GM12878 (cell line): ENCODE data around the gene SNX19.

Source experiments
- EGR1 ChIP-seq, 2 experiments: IDR thresholded peaks; 1 replicate in 1 of 2; 2 replicates in 1 of 2; pipeline ENCODE4 v1.6.1; 2011 to 2012; ENCODE audit warnings: low read depth in 2 of 2, low read length in 2 of 2, borderline replicate concordance in 1 of 2, mild to moderate bottlenecking in 1 of 2, moderate library complexity in 1 of 2
- EZH2 ChIP-seq: IDR thresholded peaks from 2 replicates; pipeline ENCODE4 v1.6.1; 2012; ENCODE audit warnings: low read depth, mild to moderate bottlenecking, control low read depth, inconsistent platforms, low read length, borderline replicate concordance; ENCODE audit not compliant: control insufficient read depth
- FOXM1 ChIP-seq: IDR thresholded peaks from 2 replicates; pipeline ENCODE4 v1.6.1; 2012; ENCODE audit warnings: low read depth, mild to moderate bottlenecking, inconsistent platforms, low read length, moderate library complexity
- NBN ChIP-seq: fragments of 450-650 bp; IDR thresholded peaks from 2 replicates; pipeline ENCODE4 v1.6.1; 2016
- ZNF217 ChIP-seq: fragments of 450-650 bp; IDR thresholded peaks from 2 replicates; pipeline ENCODE4 v1.6.1; 2017; ENCODE audit warnings: antibody characterized with exemption, mild to moderate bottlenecking
- TF ChIP-seq, protein P1 (sequence below), 3 experiments: IDR thresholded peaks in 2 of 3; conservative IDR thresholded peaks in 1 of 3; 2 replicates each; pipeline ENCODE4 v1.5.1; 2011; ENCODE audit warnings: low read depth in 3 of 3, low read length in 3 of 3, mild to moderate bottlenecking in 3 of 3, control low read depth in 2 of 3, moderate library complexity in 2 of 3, inconsistent platforms in 1 of 3, mixed read lengths in 1 of 3; ENCODE audit not compliant: control insufficient read depth in 2 of 3, insufficient read depth in 1 of 3; ENCODE audit errors: extremely low read depth in 1 of 3

- TF ChIP-seq EZH2 (no peak), FOXM1 (no peak), ZNF217 (no peak), NBN (no peak), EGR1 (IDR thresholded peaks at IDR 0.05; ENCODE audit: borderline replicate concordance in 1 of 2, low read depth in 2 of 2, low read length in 2 of 2) (no peak)
- TF ChIP-seq, protein P1, sequence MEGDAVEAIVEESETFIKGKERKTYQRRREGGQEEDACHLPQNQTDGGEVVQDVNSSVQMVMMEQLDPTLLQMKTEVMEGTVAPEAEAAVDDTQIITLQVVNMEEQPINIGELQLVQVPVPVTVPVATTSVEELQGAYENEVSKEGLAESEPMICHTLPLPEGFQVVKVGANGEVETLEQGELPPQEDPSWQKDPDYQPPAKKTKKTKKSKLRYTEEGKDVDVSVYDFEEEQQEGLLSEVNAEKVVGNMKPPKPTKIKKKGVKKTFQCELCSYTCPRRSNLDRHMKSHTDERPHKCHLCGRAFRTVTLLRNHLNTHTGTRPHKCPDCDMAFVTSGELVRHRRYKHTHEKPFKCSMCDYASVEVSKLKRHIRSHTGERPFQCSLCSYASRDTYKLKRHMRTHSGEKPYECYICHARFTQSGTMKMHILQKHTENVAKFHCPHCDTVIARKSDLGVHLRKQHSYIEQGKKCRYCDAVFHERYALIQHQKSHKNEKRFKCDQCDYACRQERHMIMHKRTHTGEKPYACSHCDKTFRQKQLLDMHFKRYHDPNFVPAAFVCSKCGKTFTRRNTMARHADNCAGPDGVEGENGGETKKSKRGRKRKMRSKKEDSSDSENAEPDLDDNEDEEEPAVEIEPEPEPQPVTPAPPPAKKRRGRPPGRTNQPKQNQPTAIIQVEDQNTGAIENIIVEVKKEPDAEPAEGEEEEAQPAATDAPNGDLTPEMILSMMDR (IDR thresholded peaks at IDR 0.05 in 2 of 3, conservative IDR thresholded peaks at IDR 0.05 in 1 of 3; ENCODE audit: control insufficient read depth in 2 of 3, extremely low read depth in 1 of 3, insufficient read depth in 1 of 3, low read depth in 3 of 3, low read length in 3 of 3), result no peak
Measured at GRCh38 chr11:130852589-130852988, 63.7 kb downstream of the SNX19 start.
